GM12878 (cell line): ENCODE results near the gene SVIL. TPM values are rescaled to one million over a fixed set of nuclear protein-coding genes. Genes with fewer than 3 reads are reported as not detected.

Experiments
- ATAC-seq: fragments of 200-7000 bp; cut with Tn5 transposase; 3 replicates; pipeline ENCODE4 v1.9.1; 2020; ENCODE audit warnings: mild to moderate bottlenecking, moderate library complexity
- BruUV-seq: library from RNA; stranded (reverse); fragments of 400-500 nt; replicated peaks from 2 replicates; lab custom pipeline; 2021; lab: Mats Ljungman, UMichigan
- CTCF ChIA-PET: fragments of 300-600 bp; sonication (Branson Sonifier 250); formaldehyde crosslinking; extraction: SDS; loops from one replicate; lab custom pipeline; 2021; ENCODE audit warnings: inconsistent platforms; lab: Yijun Ruan, JAX
- POLR2A ChIA-PET: fragments of 350-600 bp; formaldehyde crosslinking; extraction: SDS; loops from one replicate; lab custom pipeline; 2021; ENCODE audit warnings: inconsistent platforms; lab: Charles Lee
- RAD21 ChIA-PET: fragments of 300-600 bp; sonication (Branson Sonifier 250); formaldehyde crosslinking; loops from one replicate; lab custom pipeline; 2023; ENCODE audit warnings: antibody characterized with exemption; ENCODE audit not compliant: unreplicated experiment; lab: Charles Lee
- SMC1A ChIA-PET: fragments of 300-600 bp; sonication (Branson Sonifier 250); formaldehyde crosslinking; loops from one replicate; lab custom pipeline; 2023; ENCODE audit not compliant: unreplicated experiment, uncharacterized antibody; lab: Charles Lee
- DNase-seq: peaks from one replicate; pipeline ENCODE4 v3.0.0-alpha.2; 2011; ENCODE audit warnings: low read depth, low spot score
- FAIRE-seq: peaks from 3 replicates; lab custom pipeline; 2011; peaks lifted over from hg19 to GRCh38; lab: Jason Lieb, UNC
- H2AFZ ChIP-seq: 2 replicates; pipeline ENCODE4 v1.6.0; 2011; ENCODE audit warnings: low read depth, low read length, control low read depth; ENCODE audit not compliant: control insufficient read depth
- H3K27ac ChIP-seq: 2 replicates; pipeline ENCODE4 v1.5.1; 2011; ENCODE audit warnings: control low read depth; ENCODE audit not compliant: control insufficient read depth, insufficient read depth
- H3K27me3 ChIP-seq, 2 experiments: replicated peaks in 1 of 2; 2 replicates each; pipeline versions ENCODE4 v1.6.0 to v1.6.1; 2011; ENCODE audit warnings: low read length in 1 of 2; ENCODE audit not compliant: control insufficient read depth in 2 of 2, insufficient read depth in 2 of 2
- H3K36me3 ChIP-seq, 2 experiments: 2 replicates each; pipeline ENCODE4 v1.5.1; 2011; ENCODE audit warnings: low read length in 1 of 2; ENCODE audit not compliant: control insufficient read depth in 2 of 2, insufficient read depth in 2 of 2
- H3K4me1 ChIP-seq: 2 replicates; pipeline ENCODE4 v1.6.1; 2011; ENCODE audit warnings: mild to moderate bottlenecking, low read length, moderate library complexity, mixed read lengths; ENCODE audit not compliant: control insufficient read depth, insufficient read depth
- H3K4me2 ChIP-seq: 2 replicates; pipeline ENCODE4 v1.6.0; 2011; ENCODE audit warnings: control low read depth; ENCODE audit not compliant: control insufficient read depth, insufficient read depth
- H3K4me3 ChIP-seq: fragments of 200-600 bp; sonication (generic); 2 replicates; pipeline ENCODE4 v1.5.1; 2016
- H3K79me2 ChIP-seq: 2 replicates; pipeline ENCODE4 v1.6.0; 2011; ENCODE audit warnings: low read length; ENCODE audit not compliant: control insufficient read depth, insufficient read depth
- H3K9ac ChIP-seq: 2 replicates; pipeline ENCODE4 v1.8.0; 2011; ENCODE audit warnings: low read length, control low read depth, mixed read lengths; ENCODE audit not compliant: control insufficient read depth, insufficient read depth
- H3K9me3 ChIP-seq: replicated peaks from 3 replicates; pipeline ENCODE4 v1.5.1; 2011; ENCODE audit warnings: mild to moderate bottlenecking, low read length; ENCODE audit not compliant: control insufficient read depth, insufficient read depth
- H4K20me1 ChIP-seq: 2 replicates; pipeline ENCODE4 v1.6.0; 2011; ENCODE audit not compliant: control insufficient read depth, insufficient read depth
- CEBPZ ChIP-seq: fragments of 150-350 bp; IDR thresholded peaks from 2 replicates; pipeline ENCODE4 v1.6.1; 2016; ENCODE audit warnings: low read depth, low read length
- RAD21 ChIP-seq: IDR thresholded peaks from 2 replicates; pipeline ENCODE4 v1.6.1; 2011; ENCODE audit warnings: mild to moderate bottlenecking, low read depth, low read length, moderate library complexity; ENCODE audit not compliant: insufficient read depth
- TCF3 ChIP-seq: IDR thresholded peaks from 2 replicates; pipeline ENCODE4 v1.6.1; 2012; ENCODE audit warnings: low read depth, mild to moderate bottlenecking, low read length, borderline replicate concordance; ENCODE audit not compliant: insufficient read depth
- ZNF687 ChIP-seq: fragments of 450-650 bp; IDR thresholded peaks from 2 replicates; pipeline ENCODE4 v1.6.1; 2017; ENCODE audit warnings: mild to moderate bottlenecking, moderate library complexity
- WGBS: methylation state at CpG from one replicate; pipeline ENCODE4 v1.1.6; 2016; ENCODE audit warnings: low lambda C conversion rate; ENCODE audit not compliant: insufficient replicate concordance, insufficient coverage; ENCODE audit errors: missing lambda C conversion rate; 5-methylcytosine and 5-hydroxymethylcytosine counted together
- in situ Hi-C: fragments of 300-500 bp; cut with MboI; formaldehyde crosslinking; loops from 9 replicates; pipeline ENCODE4 v1.14.3; 2018; ENCODE audit warnings: mixed read lengths
- intact Hi-C: fragments of 100-400 bp; cut with micrococcal nuclease; formaldehyde crosslinking; loops from one replicate; pipeline ENCODE4 v1.14.2; 2022; ENCODE audit not compliant: unreplicated experiment
- microRNA counts: library from miRNA; unstranded; fragments of <30 nt; microRNA quantifications from one replicate; lab custom pipeline; 2016
- microRNA-seq: library from miRNA; unstranded; fragments of <30 nt; microRNA quantifications from one replicate; pipeline ENCODE4, GENCODE V29; 2018
- polyA plus RNA-seq, 11 experiments: library from polyadenylated mRNA; depleted of rRNA in 4 of 11; unstranded in 6 of 11; stranded (reverse) in 5 of 11; fragments of >200 nt; fragmentation: Nextera tagmentation in 4 of 11; fragmentation: Illumina TruSeq in 1 of 11; extraction: Ambion mirVana in 4 of 11; extraction: Trizol in 1 of 11; gene quantifications; 1 replicate in 1 of 11; 2 replicates in 10 of 11; pipeline versions ENCODE4 v1.2.1 to v1.2.3, GENCODE V29; 2011 to 2016; ENCODE audit warnings: inconsistent platforms in 2 of 11, missing spikeins in 2 of 11, low read depth in 1 of 11
- small RNA-seq: library from RNA; depleted of rRNA; stranded (forward); fragments of <200 nt; gene quantifications from one replicate; pipeline ENCODE3, GENCODE V24; 2014
- total RNA-seq, 4 experiments: library from RNA; depleted of rRNA in 3 of 4; stranded (reverse); fragments of >200 nt in 3 of 4; fragmentation: Illumina TruSeq in 1 of 4; extraction: Trizol in 1 of 4; gene quantifications; 2 replicates each; pipeline versions ENCODE4 v1.2.1 to v1.2.3, GENCODE V29; 2013 to 2021

SVIL gene
- total and polyA plus RNA-seq, 10 of the 15 experiments (the other 5 are each of a cell fraction or from before 2014, with no cell fraction given), result 0.22 to 1.9 (median 0.87) TPM

GRCh38 chr10:29408847-29409240, 225.9 kb downstream of the SVIL start:
- Histone ChIP-seq H3K9me3 (no peaks in the 10 kb centered on the region), H2AFZ (peak overlapping the region; percentile 84), H4K20me1 (no peaks in the 10 kb centered on the region), H3K79me2 (peaks cover 2% of the 10 kb centered on the region), H3K27me3 (peaks cover 0 to 2% of the 10 kb centered on the region in 2 experiments; a peak in 2 of 4 replicates), H3K4me3 (peak overlapping the region; percentile 68; the same call in 1 of the 2 replicates), H3K9ac (no peak overlapping the region), H3K4me2 (peak overlapping the region; percentile 80), H3K4me1 (peaks cover 6% of the 10 kb centered on the region; the same call in 1 of the 2 replicates), H3K36me3 (no peaks in the 10 kb centered on the region), H3K27ac (no peak overlapping the region)
- TF ChIP-seq RAD21 (no peak), ZNF687 (no peak), TCF3 (no peak), CEBPZ (no peak)
- ATAC-seq, result no peak
- 50% methylated on average over 2 of the region's 2 CpGs for WGBS
- no peak for FAIRE-seq
- SMC1A ChIA-PET, result no interaction called here
- CTCF ChIA-PET, result interaction anchor here (0.6 to 1.3 kb wide), 4 partner anchors 12 to 690 kb away, joined by 3 to 6 read pairs (median 3); no protein-coding TSS in a partner anchor
- no TSS peak for BruUV-seq
- POLR2A ChIA-PET, result no interaction called here
- RAD21 ChIA-PET, result no interaction called here
- intact Hi-C loops (no loop called here), in situ Hi-C loops (no loop called here)
- DNase-seq, result no peak

MicroRNAs encoded within 50 kb of the gene (microRNA counts, 767-probe panel; counts per million panel counts)
- microRNA hsa-miR-604 (lab: Ali Mortazavi, UCI) (1,650 counts per million, percentile 63 among the panel's probes with 10 or more counts), microRNA hsa-miR-938 (lab: Ali Mortazavi, UCI) (977 counts per million, percentile 26 among the panel's probes with 10 or more counts)

Small RNAs within 50 kb of the gene (microRNA-seq; reads per million reads assigned to microRNA genes)
- gene MIR604, result not detected
- gene MIR938, result not detected

Small RNAs within 50 kb of the gene (small RNA-seq; reads per million reads assigned to genes)
- not detected for gene MIR604
- not detected for gene MIR938
- not detected for gene RF00105
